PFSK-1 (cell line): ENCODE data around the gene ITGAD.
A peak's percentile ranks its signal among the peaks of the same experiment; 100 is the strongest.

ENCODE experiments used
- FOXP2 ChIP-seq: optimal IDR thresholded peaks from 2 replicates; pipeline ENCODE3; 2011; ENCODE audit warnings: borderline replicate concordance, control low read depth, inconsistent platforms; ENCODE audit not compliant: insufficient read depth; ENCODE audit errors: extremely low read length, extremely low read depth
- POLR2AphosphoS5 ChIP-seq: IDR thresholded peaks from 2 replicates; pipeline ENCODE4 v1.6.1; 2012; ENCODE audit warnings: low read depth, mild to moderate bottlenecking, control low read depth, low read length, moderate library complexity
- REST ChIP-seq, 2 experiments: IDR thresholded peaks; 2 replicates each; pipeline versions ENCODE4 v1.6.1 to v1.8.0; 2011 to 2012; ENCODE audit warnings: low read depth in 2 of 2, low read length in 2 of 2, control low read depth in 1 of 2, inconsistent platforms in 1 of 2, mild to moderate bottlenecking in 1 of 2, moderate library complexity in 1 of 2; ENCODE audit not compliant: insufficient read depth in 1 of 2
- SIN3A ChIP-seq: IDR thresholded peaks from 2 replicates; pipeline ENCODE4 v1.6.1; 2012; ENCODE audit warnings: mild to moderate bottlenecking, low read length, moderate library complexity, borderline replicate concordance; ENCODE audit not compliant: insufficient read depth
- TAF1 ChIP-seq: IDR thresholded peaks from 2 replicates; pipeline ENCODE4 v1.6.1; 2012; ENCODE audit warnings: low read length, control low read depth, borderline replicate concordance; ENCODE audit not compliant: insufficient read depth

ITGAD gene

GRCh38 chr16:31382485-31383161 lies 10.5 kb upstream of the ITGAD start:
- TF ChIP-seq FOXP2 (peak; percentile 18), TAF1 (no peak), SIN3A (no peak), REST (IDR thresholded peaks at IDR 0.05; ENCODE audit: insufficient read depth in 1 of 2, low read depth in 2 of 2, low read length in 2 of 2) (no peak), POLR2AphosphoS5 (no peak)

GRCh38 chr16:31385680-31386079 lies 7.5 kb upstream of the ITGAD start:
- TF ChIP-seq SIN3A (no peak), FOXP2 (no peak), POLR2AphosphoS5 (no peak), TAF1 (no peak), REST (IDR thresholded peaks at IDR 0.05; ENCODE audit: insufficient read depth in 1 of 2, low read depth in 2 of 2, low read length in 2 of 2) (no peak)

- TF ChIP-seq FOXP2: no peak
- no peak for TF ChIP-seq SIN3A
Observed at GRCh38 chr16:31386157-31386984, 6.8 kb upstream of the ITGAD start.

GRCh38 chr16:31388535-31388934 lies 4.6 kb upstream of the ITGAD start:
- no peak for TF ChIP-seq TAF1
- TF ChIP-seq REST (IDR thresholded peaks at IDR 0.05; ENCODE audit: insufficient read depth in 1 of 2, low read depth in 2 of 2, low read length in 2 of 2): no peak
- no peak for TF ChIP-seq SIN3A
- no peak for TF ChIP-seq FOXP2
- no peak for TF ChIP-seq POLR2AphosphoS5

GRCh38 chr16:31390504-31391041 lies 2.6 kb upstream of the ITGAD start:
- no peak for TF ChIP-seq SIN3A
- no peak for TF ChIP-seq TAF1
- no peak for TF ChIP-seq POLR2AphosphoS5
- TF ChIP-seq REST (IDR thresholded peaks at IDR 0.05; ENCODE audit: insufficient read depth in 1 of 2, low read depth in 2 of 2, low read length in 2 of 2): no peak
- no peak for TF ChIP-seq FOXP2
